HG02571 (cell line): ENCODE measurements around the gene NES.

Experiments
- ATAC-seq: cut with Tn5 transposase; IDR thresholded peaks from one replicate; pipeline ENCODE4 v1.9.1; 2021; ENCODE audit warnings: mild to moderate bottlenecking, moderate library complexity; ENCODE audit not compliant: unreplicated experiment

Gene NES

DNA sequence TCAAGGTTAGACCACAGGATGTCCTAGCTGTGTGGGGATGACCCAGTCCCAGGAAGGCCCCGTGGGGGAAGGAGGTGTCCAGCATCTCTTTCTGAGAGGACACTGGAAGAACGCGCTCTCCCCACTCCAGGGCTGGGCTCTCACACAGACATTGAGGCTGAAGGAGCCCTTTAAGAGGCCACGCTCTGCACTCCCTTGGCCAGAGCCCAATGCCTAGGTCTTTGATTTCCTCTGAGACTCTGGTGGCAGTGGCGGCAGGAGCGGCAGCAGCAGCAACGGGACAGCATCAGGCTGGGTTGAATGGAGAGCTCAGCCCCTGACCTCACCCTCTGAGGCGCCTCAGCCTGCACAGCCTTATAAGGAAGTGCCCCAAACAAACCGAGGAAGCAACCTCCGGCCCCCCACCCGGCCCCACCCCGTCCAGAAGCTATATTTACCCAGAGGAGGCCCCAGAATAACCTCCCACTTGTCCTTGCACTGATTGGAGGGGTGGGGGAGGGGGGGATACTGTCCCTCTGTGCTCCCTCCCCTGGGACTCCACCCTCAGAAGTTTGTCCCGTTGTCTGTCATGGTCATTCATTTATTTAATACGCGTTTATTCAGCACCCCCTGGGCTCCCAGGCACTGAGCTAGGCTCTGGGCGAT lies 12.3 kb downstream of the NES start:
- ATAC-seq: no peak

DNA sequence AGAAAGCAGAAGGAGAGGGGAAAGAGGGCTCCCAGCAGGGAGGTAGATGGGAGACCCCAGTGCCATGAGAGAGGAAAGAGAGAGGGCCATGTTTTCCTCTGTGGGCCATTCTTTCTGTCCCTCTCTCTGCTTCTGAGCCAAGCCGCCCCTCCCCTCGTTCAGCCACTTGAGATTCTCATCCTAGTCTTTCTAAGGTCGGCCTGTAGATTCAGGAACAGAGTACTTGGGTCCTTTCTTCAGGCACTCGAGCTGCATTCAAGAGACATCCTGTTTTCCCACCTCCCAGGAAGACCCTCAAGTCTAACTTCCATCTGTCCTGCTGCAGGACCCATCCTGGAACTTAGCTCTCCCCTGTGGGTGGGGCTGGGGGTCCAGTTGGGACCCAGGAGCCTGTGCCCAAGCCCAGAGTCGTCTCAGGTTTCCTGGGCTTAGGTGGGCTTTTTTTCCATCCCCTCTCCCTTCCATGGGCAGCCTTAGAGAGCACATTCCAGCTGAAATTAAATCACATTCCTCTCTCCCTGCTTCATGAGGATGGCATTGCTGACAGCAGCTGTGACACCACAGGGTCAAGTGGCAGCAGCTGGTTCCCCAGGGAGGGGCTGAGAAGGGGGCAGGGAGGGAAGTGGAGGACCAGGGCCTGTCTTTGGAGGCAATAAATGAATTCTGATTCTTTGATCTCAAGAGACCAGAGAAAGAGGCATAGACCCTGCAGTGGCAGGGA lies 13.0 kb downstream of the NES start:
- ATAC-seq: no peak

DNA sequence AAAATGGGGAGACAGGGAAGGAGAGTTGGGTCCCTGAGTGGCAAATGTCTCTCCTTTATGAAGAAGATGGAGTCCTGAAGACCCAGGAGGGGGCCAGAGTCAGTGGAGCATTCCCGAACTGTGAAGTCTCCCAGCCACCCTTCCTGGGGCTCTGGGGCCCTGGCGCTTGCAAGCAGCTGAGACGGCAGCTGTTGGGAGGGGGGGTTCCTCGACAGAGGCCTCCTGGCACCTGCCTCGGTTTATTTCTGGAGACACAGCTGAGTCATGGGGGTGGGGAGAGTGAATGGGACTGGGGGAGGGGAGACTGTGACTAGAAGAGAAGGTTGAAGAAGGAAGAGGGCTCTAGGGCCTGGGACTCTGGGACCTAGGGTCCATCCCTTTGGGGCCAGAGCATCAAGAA lies 14.0 kb downstream of the NES start:
- ATAC-seq: no peak

DNA sequence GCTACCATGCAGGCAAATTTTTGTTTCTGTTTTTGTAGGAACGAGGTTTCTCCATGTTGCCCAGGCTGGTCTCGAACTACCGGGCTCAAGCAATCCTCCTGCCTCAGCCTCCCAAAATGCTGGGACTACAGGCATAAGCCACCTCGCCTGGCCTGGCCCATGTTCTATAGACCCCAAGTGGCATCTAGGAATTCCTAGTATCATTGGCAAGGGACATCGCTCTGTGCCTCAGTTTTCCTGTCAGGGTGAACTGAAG lies 14.5 kb downstream of the NES start:
- ATAC-seq: no peak

DNA sequence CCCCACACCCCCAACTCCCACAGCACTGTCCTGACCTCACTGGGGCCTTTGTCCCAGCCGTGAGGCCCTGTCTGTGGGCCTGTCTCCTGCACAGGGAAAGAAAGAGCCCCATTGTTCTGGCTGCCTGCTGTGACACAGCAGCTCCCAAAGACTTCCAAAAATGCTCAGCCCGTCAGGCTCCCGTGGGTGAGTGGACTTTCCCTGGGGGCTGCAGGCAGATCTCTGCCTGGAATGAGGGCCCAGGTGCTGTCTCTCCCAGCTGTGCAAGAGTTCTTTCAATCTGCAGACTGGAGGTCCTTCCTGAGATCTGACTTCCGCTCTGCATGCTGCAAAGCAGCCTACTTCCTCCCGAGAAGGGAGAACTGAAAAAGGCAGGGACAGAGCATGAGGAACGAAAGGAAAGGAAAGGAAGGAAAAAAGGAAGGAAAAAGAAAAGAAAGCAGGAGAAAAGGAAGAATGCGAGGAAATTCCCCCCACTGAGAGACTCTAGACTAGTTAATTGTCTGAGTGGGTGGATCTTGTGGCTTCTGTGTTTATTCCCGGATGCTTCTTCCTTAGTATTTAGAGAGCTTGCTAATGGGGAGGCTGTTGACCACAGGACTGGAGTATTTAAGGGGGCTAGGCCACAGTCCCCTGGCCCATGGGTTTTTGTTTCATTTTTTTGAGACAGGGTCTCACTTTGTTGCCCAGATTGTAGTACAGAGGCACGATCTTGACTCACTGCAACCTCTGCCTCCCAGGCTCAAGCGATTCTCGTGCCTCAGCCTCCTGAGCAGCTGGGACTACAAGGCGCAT lies 15.0 kb downstream of the NES start:
- no peak for ATAC-seq

DNA sequence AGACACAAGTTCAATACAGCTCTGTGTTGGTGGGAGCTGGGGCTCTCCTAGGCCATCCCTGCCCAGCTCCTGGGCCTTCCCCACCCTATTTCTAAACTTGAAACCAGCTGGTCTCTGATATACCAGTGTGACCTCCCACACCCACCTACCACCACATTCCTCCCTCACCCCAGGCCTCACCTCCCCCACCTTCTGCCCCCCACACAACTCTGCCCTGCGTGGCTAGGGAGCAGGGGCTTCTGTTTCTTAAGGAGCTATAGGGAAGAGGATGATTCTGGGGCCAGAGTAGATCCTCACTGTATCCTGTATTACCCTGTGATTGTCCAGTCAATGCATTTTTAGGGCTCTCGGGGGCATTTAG lies 16.5 kb downstream of the NES start:
- ATAC-seq: no peak

DNA sequence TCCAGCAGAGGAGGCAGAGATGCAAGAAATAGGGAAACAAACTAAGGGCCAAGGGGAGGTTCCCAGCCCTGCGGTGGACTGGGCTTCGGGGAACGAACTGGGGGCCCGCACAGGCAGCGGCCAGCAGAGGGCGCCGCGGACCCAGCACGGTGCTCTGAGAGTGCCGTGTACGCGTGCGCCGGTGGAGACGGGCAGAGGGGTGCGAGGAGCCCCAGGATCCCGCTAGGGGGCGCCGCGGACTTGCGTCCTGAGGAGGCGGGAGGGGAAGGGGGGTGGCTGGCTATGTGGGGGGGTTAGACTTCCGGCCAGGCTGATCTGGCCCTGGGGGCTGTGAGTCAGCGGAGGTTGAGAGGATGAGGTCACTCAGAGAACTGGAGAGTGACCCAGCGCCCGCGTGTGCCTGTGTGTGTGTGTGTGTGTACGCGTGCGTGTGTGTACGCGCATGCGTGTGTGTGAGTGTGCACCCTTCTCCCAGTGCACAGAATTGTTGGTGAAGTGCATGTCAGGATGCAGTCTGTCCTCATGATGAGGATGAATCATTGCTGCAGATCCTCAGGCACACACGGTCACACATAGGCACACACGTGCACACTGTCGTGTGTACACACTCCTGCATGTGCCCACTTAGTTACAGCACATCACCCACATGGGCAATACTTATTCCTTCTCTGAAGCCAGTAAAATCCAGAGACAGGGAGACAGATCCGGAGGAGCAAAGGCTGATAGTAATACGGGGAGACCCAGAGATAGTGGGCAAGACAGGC lies 17.0 kb downstream of the NES start:
- peak; percentile 61 for ATAC-seq

DNA sequence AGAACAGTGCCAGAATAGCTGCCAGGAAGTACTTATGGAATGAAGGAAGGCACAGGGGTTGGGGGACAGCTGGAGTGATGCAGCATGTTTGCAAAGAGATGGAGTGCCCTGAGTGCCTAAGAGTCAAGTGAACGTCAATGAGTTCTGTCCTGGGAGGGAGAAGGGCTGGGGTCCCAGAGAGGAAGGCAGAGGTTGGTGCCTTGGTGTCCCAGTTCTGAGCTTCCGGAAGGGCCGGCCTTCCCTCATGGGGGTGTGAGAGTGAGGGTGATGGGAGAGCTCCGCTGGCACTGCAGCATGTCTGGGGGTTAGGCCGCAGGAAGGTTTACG lies 17.6 kb downstream of the NES start:
- no peak for ATAC-seq

DNA sequence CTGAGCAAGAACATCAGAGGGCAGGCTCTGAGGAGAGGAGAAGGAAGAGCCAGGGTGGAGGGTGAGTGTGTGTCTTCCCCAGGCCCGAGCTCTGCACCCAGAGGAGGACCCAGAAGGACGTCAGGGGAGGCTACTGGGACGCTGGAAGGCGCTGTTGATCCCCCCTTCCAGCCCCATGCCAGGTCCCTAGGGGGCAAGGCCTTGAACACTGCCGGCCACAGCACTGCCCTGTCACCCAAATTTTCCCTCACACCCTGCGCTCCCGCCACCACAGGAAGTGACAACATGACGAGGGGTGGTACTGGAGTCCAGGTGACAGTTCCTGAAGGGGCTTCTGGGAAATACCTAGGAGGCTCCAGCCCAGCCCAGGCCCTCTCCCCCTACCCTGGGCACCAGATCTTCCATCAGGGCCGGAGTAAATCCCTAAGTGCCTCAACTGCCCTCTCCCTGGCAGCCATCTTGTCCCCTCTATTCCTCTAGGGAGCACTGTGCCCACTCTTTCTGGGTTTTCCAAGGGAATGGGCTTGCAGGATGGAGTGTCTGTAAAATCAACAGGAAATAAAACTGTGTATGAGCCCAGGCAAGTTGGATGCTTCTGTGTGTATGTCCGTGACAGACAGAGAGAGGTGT lies 18.1 kb downstream of the NES start:
- no peak for ATAC-seq

DNA sequence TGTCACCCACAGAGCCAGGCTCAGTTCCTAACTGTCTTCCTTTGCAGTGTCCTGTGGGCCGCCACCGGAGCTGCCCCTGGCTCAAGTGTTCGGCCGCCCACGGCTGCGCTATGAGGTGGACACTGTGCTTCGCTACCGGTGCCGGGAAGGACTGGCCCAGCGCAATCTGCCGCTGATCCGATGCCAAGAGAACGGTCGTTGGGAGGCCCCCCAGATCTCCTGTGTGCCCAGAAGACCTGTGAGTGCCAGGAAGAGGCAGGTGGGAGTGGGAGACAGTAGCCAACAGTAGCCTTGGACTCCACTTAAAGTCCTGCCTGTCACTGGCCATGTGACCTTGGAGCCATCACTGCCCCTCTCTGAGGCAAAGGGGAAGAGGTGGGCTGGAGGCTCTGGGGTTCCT lies 18.7 kb downstream of the NES start:
- no peak for ATAC-seq

DNA sequence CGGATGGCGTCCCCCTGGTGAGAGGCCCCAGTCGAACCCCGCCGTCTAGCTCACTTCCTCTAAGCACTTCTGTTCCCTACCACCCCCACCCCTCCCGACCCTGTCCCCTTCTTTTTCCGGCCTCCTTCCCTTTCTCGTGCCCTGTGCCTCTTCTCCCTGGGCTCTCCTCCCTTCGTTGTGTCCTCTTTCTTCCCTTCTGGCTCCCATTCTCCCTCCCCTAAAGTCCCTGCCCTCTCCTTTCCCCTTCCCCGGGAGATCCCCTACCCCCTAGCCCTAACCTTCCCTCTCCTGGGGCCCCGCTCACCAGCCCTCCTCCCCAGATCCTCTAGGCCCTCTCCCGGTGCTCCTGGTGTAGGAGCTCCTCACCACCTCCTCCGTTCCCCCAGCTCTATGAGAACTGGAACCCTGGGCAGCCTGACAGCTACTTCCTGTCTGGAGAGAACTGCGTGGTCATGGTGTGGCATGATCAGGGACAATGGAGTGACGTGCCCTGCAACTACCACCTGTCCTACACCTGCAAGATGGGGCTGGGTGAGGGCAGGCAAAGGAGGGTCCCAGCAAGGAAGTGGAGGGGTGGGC lies 19.4 kb downstream of the NES start:
- no peak for ATAC-seq

DNA sequence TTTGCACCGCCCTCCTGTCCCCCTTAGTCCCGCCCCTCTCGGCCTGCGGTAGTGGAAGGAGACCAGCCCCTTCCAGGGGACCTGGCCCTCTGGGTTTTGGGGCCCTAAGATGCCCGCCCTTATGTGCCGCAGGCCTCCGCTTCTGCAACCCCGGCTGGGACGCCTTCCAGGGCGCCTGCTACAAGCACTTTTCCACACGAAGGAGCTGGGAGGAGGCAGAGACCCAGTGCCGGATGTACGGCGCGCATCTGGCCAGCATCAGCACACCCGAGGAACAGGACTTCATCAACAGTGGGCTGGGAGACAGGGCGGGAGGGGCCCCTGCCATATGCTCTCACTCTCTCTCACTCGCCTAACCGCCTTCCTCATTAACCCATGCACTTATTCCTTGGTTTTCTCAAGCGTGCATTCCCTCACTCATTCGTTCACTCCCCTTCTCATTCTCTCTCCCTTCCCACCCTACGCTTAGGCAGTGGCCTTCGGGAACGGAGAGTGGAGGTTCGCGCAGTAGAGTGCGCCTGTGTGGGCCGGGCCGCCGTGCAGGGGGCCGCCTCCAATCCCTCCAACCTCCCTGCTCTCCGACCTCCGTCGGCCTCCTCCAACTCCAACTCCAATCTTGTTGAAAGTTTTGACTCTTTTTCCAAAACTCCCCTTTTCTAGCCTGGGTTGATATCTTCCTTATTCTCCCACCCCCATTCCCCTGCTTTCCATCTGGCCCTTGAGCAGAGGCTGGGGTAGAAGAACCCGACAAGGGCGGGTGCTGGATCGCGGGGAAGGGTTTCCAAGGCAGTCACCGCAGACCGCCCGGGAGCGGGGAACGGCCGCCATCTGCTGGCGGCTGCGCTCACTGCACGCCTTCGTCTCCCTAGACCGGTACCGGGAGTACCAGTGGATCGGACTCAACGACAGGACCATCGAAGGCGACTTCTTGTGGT lies 20.1 kb downstream of the NES start:
- ATAC-seq: no peak

DNA sequence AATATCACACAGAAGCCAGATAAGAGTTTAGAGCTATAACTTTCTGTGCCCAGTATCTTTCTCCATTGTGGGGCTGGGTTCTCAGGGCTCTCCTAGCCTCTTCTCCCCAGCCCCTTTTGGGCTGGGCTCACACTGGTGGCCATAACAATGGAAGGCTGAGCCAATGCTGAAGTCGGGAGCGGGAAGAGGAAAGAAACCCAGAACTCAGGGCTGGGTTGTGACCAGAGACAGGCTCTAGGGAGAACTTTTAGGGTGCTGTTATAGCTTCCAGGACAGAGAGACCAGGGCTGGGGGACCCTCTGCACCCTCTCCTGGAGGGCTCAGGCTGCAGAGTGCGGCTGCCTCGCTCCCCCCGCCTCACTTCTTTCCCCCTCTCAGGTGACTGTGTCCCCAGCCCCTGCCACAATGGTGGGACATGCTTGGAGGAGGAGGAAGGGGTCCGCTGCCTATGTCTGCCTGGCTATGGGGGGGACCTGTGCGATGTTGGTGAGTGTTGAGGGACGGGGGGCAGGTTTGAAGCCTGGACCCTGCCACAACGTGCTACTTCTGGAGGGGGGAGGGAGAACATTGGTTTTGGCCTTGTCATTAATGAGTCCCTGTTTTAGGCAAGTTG lies 21.2 kb downstream of the NES start:
- no peak for ATAC-seq

DNA sequence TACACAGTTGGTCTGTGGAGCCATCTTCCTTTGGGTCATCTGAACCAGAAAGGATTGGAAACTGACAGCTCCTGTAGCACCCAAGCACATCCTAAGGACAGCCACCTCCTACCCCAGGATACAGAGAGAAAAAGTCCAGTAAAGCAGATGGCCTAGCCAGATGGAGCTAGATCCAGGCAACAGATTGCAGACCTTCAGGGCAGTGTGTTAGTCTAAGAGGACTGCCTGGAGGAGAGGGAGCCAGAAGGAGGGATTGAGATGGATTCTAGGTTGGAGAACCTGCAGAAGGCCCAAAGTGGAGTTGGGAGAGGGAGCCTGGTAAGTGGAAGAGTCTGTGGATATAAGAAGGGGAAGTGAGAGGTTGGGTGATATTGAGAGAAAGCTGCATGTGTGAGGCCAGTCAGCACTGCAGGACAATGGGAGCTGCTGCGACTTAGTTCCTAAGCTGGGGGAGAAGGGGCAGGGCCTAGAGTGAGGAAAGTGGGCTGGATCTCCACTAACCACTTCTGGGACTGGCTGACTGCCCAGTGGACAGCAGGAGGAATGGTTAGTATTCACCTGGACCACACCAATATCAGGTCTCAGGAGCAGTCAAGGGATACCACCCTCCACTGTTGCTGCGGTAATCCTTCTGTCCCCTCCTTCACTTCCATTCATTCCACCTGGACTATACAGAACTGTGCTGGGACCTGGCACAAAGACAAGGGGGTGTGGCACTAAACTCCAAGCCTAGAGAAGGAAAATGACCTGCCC lies 21.9 kb downstream of the NES start:
- no peak for ATAC-seq

DNA sequence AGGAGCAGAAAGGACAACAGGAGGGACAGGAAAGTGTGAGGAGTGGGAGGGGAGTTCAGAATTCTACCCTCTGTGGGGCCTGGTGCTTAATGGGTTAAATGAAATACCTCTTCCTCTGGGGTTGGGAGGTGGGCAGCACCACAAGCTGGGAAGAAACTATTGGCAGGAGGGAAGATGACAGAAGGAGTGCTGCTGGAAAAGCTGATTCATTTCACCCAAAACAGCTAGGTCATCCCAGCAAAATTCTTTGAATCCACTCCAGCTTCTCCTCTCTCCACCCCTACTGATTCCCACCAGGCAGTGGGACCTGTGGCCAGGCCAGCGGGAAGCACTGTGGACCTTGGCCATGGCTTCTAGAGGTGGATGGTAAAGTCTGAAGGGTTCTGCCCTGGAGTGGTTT lies 22.5 kb downstream of the NES start:
- ATAC-seq: no peak

DNA sequence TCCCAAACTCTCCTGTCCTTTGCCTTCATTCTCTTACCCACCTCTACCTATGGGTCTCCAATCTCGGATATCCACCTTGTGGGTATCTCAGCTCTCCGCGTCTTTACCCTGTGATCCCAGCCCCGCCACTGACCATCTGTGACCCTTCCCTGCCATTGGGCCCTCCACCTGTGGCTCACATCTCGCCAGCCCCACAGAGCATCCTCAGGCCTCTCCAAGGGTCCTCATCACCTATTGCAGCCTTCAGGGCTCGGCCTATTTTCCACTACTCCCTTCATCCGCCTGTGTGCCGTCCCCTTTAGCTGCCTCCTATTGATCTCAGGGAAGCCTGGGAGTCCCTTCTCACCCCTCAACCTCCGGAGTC lies 24.2 kb downstream of the NES start:
- no peak for ATAC-seq

DNA sequence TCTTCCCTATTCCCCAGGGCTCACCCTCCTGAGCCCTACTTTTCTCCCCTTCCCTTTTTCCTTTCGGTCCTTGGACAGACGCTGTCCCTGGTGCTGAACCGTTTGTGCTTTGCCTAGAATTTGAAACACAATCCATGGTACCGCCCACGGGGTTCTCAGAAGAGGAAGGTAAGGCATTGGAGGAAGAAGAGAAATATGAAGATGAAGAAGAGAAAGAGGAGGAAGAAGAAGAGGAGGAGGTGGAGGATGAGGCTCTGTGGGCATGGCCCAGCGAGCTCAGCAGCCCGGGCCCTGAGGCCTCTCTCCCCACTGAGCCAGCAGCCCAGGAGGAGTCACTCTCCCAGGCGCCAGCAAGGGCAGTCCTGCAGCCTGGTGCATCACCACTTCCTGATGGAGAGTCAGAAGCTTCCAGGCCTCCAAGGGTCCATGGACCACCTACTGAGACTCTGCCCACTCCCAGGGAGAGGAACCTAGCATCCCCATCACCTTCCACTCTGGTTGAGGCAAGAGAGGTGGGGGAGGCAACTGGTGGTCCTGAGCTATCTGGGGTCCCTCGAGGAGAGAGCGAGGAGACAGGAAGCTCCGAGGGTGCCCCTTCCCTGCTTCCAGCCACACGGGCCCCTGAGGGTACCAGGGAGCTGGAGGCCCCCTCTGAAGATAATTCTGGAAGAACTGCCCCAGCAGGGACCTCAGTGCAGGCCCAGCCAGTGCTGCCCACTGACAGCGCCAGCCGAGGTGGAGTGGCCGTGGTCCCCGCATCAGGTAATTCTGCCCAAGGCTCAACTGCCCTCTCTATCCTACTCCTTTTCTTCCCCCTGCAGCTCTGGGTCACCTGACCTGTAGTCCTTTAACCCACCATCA lies 24.8 kb downstream of the NES start:
- ATAC-seq: no peak

DNA sequence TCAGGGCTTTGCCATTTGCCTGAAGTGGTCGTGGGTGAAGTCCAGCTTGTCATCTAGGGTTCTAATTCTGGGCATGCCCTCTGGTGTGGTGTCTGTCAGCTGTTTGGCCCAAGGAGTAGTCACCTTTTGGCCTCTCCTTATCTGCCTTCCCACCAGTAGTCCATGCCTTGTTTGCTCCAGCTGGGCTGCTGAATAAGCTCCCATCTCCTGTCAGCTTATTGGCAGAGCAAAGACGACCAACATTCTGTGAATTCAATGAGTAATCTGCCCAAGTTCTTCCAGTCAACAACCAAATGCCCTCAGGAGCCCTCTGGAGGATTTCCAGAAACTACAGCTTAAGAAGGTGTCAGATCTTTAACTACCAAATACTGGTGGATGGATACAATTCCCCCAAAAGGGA lies 28.3 kb downstream of the NES start:
- no peak for ATAC-seq
